Epithelial cell of esophagus (primary cell): ENCODE measurements around the gene TFCP2L1.
A peak's percentile ranks its signal among the peaks of the same experiment; 100 is the strongest.

Experiments
- DNase-seq: peaks from one replicate; pipeline ENCODE4 v3.0.0; 2010; ENCODE audit warnings: low read depth
- H3K4me3 ChIP-seq: 2 replicates; pipeline ENCODE4 v1.5.1; 2011; ENCODE audit warnings: mild to moderate bottlenecking, low read length, control low read depth
- TF ChIP-seq, protein P1 (sequence below): IDR thresholded peaks from 2 replicates; pipeline ENCODE4 v1.5.1; 2011; ENCODE audit warnings: low read depth, mild to moderate bottlenecking, low read length, control low read depth, inconsistent platforms; ENCODE audit not compliant: insufficient read depth; ENCODE audit errors: missing control alignments

The TFCP2L1 gene

GRCh38 chr2:121185571-121186074 is 99.4 kb downstream of the TFCP2L1 start:
- DNase-seq = peak; percentile 57
- H3K4me3 ChIP-seq = no peak overlapping the region
- TF ChIP-seq, protein P1, sequence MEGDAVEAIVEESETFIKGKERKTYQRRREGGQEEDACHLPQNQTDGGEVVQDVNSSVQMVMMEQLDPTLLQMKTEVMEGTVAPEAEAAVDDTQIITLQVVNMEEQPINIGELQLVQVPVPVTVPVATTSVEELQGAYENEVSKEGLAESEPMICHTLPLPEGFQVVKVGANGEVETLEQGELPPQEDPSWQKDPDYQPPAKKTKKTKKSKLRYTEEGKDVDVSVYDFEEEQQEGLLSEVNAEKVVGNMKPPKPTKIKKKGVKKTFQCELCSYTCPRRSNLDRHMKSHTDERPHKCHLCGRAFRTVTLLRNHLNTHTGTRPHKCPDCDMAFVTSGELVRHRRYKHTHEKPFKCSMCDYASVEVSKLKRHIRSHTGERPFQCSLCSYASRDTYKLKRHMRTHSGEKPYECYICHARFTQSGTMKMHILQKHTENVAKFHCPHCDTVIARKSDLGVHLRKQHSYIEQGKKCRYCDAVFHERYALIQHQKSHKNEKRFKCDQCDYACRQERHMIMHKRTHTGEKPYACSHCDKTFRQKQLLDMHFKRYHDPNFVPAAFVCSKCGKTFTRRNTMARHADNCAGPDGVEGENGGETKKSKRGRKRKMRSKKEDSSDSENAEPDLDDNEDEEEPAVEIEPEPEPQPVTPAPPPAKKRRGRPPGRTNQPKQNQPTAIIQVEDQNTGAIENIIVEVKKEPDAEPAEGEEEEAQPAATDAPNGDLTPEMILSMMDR = no peak

DNA sequence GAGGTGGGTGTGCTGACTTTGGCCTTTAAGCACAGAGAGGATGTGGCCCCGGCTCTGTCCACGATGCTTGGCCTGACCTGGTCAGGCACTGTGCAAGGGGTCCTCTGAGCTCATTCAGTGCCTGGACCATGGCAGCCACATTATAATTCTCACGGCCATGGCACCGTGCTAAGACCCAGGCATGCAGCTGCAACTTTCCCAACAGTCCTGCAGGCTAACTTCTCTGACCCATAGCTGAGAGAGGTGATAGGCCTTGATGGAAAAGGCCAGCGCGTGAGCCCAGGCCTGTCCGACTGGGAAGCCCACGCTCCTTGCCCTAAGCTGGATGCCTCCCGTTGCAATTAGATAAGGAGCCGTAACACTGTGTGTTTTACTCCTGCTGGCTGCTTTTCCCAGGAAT is 99.9 kb downstream of the TFCP2L1 start:
- H3K4me3 ChIP-seq = no peak overlapping the region
- DNase-seq = no peak
- TF ChIP-seq, protein P1 = no peak

GRCh38 chr2:121184248-121184862 is 100.6 kb downstream of the TFCP2L1 start:
- DNase-seq = no peak
- TF ChIP-seq, protein P1 = peak; percentile 4
- H3K4me3 ChIP-seq = no peak overlapping the region

DNA sequence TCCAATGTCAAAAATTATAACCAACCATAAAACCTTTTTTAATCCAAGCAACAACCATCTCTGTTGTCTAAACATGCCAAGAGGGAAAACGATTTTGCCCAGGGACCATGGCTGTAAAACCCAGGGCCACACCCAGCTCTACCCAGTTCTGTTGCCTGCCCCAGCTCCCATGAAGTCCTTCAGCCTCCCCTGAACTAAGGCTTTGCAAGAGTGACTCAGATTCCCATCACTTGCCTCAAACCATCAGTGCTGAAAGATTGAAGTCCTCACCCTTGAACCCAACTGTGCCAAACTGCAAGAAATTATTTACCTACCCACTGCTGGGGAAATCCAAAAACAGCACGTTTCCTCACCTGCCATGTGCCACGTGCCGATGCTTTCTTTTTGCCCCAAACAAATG is 102.5 kb downstream of the TFCP2L1 start:
- TF ChIP-seq, protein P1 = no peak
- peak; percentile 61 for DNase-seq
- no peak overlapping the region for H3K4me3 ChIP-seq

DNA sequence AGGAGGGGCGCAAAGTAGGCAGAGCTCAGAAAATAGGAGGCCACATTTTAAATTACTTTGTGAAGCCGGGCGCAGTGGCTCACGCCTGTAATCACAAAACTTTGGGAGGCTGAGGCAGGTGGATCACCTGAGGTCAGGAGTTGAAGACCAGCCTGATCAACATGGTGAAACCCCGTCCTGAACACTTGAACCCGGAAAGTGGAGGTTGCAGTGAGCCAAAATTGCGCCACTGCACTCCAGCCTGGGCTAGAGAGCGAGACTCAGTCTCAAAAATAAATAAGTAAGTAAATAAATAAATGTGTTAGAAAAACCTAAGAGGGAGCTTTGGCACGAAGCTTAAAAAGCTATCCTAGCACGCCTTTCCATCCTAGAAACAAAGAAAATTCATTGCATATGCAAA is 105.5 kb downstream of the TFCP2L1 start:
- H3K4me3 ChIP-seq = no peak overlapping the region
- DNase-seq = no peak
- TF ChIP-seq, protein P1 = no peak

GRCh38 chr2:121178730-121179129 is 106.3 kb downstream of the TFCP2L1 start:
- H3K4me3 ChIP-seq = no peak overlapping the region
- TF ChIP-seq, protein P1 = no peak
- DNase-seq = no peak

DNA sequence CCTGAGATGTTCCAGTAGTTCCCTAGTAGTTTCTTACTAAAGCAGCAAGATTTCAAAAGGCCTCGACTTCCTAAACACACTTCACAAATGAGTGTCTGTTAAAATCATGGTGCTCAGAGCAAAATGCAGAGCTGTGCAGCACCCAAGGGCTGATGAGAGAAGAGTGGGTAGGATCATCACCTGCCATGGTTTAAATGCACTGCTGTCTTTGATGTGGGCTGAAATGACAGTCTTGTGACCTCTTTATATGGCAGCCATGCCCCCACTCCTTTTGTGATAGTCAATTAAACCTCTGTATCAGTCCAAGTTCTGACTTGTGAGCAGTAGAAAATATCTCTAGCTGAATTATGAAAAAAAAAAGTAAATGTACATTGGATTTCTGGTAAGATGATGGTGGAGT is 107.1 kb downstream of the TFCP2L1 start:
- TF ChIP-seq, protein P1 = no peak
- no peak for DNase-seq

More for the DNA sequence above, 107.1 kb downstream of the TFCP2L1 start:
- H3K4me3 ChIP-seq = no peak overlapping the region
